GM12878 (cell line): Measurements from ENCODE around the gene CFAP57. TPM values are rescaled to one million over a fixed set of nuclear protein-coding genes. Genes with fewer than 3 reads are reported as not detected.

ENCODE experiments used
- ATAC-seq: fragments of 200-7000 bp; cut with Tn5 transposase; 3 replicates; pipeline ENCODE4 v1.9.1; 2020; ENCODE audit warnings: mild to moderate bottlenecking, moderate library complexity
- BruUV-seq: library from RNA; stranded (reverse); fragments of 400-500 nt; replicated peaks from 2 replicates; lab custom pipeline; 2021; lab: Mats Ljungman, UMichigan
- CTCF ChIA-PET: fragments of 300-600 bp; sonication (Branson Sonifier 250); formaldehyde crosslinking; extraction: SDS; loops from one replicate; lab custom pipeline; 2021; ENCODE audit warnings: inconsistent platforms; lab: Yijun Ruan, JAX
- POLR2A ChIA-PET: fragments of 350-600 bp; formaldehyde crosslinking; extraction: SDS; loops from one replicate; lab custom pipeline; 2021; ENCODE audit warnings: inconsistent platforms; lab: Charles Lee
- RAD21 ChIA-PET: fragments of 300-600 bp; sonication (Branson Sonifier 250); formaldehyde crosslinking; loops from one replicate; lab custom pipeline; 2023; ENCODE audit warnings: antibody characterized with exemption; ENCODE audit not compliant: unreplicated experiment; lab: Charles Lee
- SMC1A ChIA-PET: fragments of 300-600 bp; sonication (Branson Sonifier 250); formaldehyde crosslinking; loops from one replicate; lab custom pipeline; 2023; ENCODE audit not compliant: unreplicated experiment, uncharacterized antibody; lab: Charles Lee
- DNase-seq: peaks from one replicate; pipeline ENCODE4 v3.0.0-alpha.2; 2011; ENCODE audit warnings: low read depth, low spot score
- FAIRE-seq: peaks from 3 replicates; lab custom pipeline; 2011; peaks lifted over from hg19 to GRCh38; lab: Jason Lieb, UNC
- H2AFZ ChIP-seq: 2 replicates; pipeline ENCODE4 v1.6.0; 2011; ENCODE audit warnings: low read depth, low read length, control low read depth; ENCODE audit not compliant: control insufficient read depth
- H3K27ac ChIP-seq: 2 replicates; pipeline ENCODE4 v1.5.1; 2011; ENCODE audit warnings: control low read depth; ENCODE audit not compliant: control insufficient read depth, insufficient read depth
- H3K27me3 ChIP-seq, 2 experiments: replicated peaks in 1 of 2; 2 replicates each; pipeline versions ENCODE4 v1.6.0 to v1.6.1; 2011; ENCODE audit warnings: low read length in 1 of 2; ENCODE audit not compliant: control insufficient read depth in 2 of 2, insufficient read depth in 2 of 2
- H3K36me3 ChIP-seq, 2 experiments: 2 replicates each; pipeline ENCODE4 v1.5.1; 2011; ENCODE audit warnings: low read length in 1 of 2; ENCODE audit not compliant: control insufficient read depth in 2 of 2, insufficient read depth in 2 of 2
- H3K4me1 ChIP-seq: 2 replicates; pipeline ENCODE4 v1.6.1; 2011; ENCODE audit warnings: mild to moderate bottlenecking, low read length, moderate library complexity, mixed read lengths; ENCODE audit not compliant: control insufficient read depth, insufficient read depth
- H3K4me2 ChIP-seq: 2 replicates; pipeline ENCODE4 v1.6.0; 2011; ENCODE audit warnings: control low read depth; ENCODE audit not compliant: control insufficient read depth, insufficient read depth
- H3K4me3 ChIP-seq: fragments of 200-600 bp; sonication (generic); 2 replicates; pipeline ENCODE4 v1.5.1; 2016
- H3K79me2 ChIP-seq: 2 replicates; pipeline ENCODE4 v1.6.0; 2011; ENCODE audit warnings: low read length; ENCODE audit not compliant: control insufficient read depth, insufficient read depth
- H3K9ac ChIP-seq: 2 replicates; pipeline ENCODE4 v1.8.0; 2011; ENCODE audit warnings: low read length, control low read depth, mixed read lengths; ENCODE audit not compliant: control insufficient read depth, insufficient read depth
- H3K9me3 ChIP-seq: replicated peaks from 3 replicates; pipeline ENCODE4 v1.5.1; 2011; ENCODE audit warnings: mild to moderate bottlenecking, low read length; ENCODE audit not compliant: control insufficient read depth, insufficient read depth
- H4K20me1 ChIP-seq: 2 replicates; pipeline ENCODE4 v1.6.0; 2011; ENCODE audit not compliant: control insufficient read depth, insufficient read depth
- CHD1 ChIP-seq: IDR thresholded peaks from 2 replicates; pipeline ENCODE4 v1.6.1; 2012; ENCODE audit warnings: low read depth, low read length, improper control_type of control experiment
- E2F4 ChIP-seq: IDR thresholded peaks from 2 replicates; pipeline ENCODE4 v1.6.1; 2012; ENCODE audit warnings: low read depth, low read length, improper control_type of control experiment
- EP300 ChIP-seq, 2 experiments: fragments of 150-350 bp in 1 of 2; IDR thresholded peaks; 2 replicates each; pipeline ENCODE4 v1.6.1; 2011 to 2012; ENCODE audit warnings: low read depth in 2 of 2, low read length in 2 of 2, borderline replicate concordance in 1 of 2, improper control_type of control experiment in 1 of 2, inconsistent platforms in 1 of 2; ENCODE audit not compliant: control insufficient read depth in 1 of 2
- IRF4 ChIP-seq: IDR thresholded peaks from 2 replicates; pipeline ENCODE4 v1.6.1; 2011; ENCODE audit warnings: low read depth, low read length
- MEF2A ChIP-seq: IDR thresholded peaks from 2 replicates; pipeline ENCODE4 v1.6.1; 2011; ENCODE audit warnings: low read depth, mild to moderate bottlenecking, low read length, moderate library complexity; ENCODE audit not compliant: insufficient read depth
- PML ChIP-seq: IDR thresholded peaks from 2 replicates; pipeline ENCODE4 v1.6.1; 2012; ENCODE audit warnings: low read length, inconsistent platforms
- RBBP5 ChIP-seq: fragments of 200-600 bp; sonication (generic); conservative IDR thresholded peaks from 2 replicates; pipeline ENCODE4 v1.6.1; 2016
- SMAD1 ChIP-seq: fragments of 450-650 bp; IDR thresholded peaks from 2 replicates; pipeline ENCODE4 v1.6.1; 2018; ENCODE audit warnings: mild to moderate bottlenecking, low read depth; ENCODE audit not compliant: partially characterized antibody
- USF1 ChIP-seq: IDR thresholded peaks from 2 replicates; pipeline ENCODE4 v1.6.1; 2011; ENCODE audit warnings: borderline replicate concordance, low read depth, mild to moderate bottlenecking, moderate library complexity, mixed read lengths, low read length; ENCODE audit not compliant: insufficient read depth; ENCODE audit errors: extremely low read length
- WRNIP1 ChIP-seq: IDR thresholded peaks from 2 replicates; pipeline ENCODE4 v1.6.1; 2011; ENCODE audit warnings: low read depth, low read length, improper control_type of control experiment, borderline replicate concordance
- ZNF207 ChIP-seq: fragments of 450-650 bp; IDR thresholded peaks from 2 replicates; pipeline ENCODE4 v1.6.1; 2014; ENCODE audit warnings: antibody characterized with exemption, mild to moderate bottlenecking, borderline replicate concordance
- ZNF384 ChIP-seq: IDR thresholded peaks from 2 replicates; pipeline ENCODE4 v1.6.1; 2012; ENCODE audit warnings: low read depth, mild to moderate bottlenecking, low read length, improper control_type of control experiment, borderline replicate concordance
- in situ Hi-C: fragments of 300-500 bp; cut with MboI; formaldehyde crosslinking; loops from 9 replicates; pipeline ENCODE4 v1.14.3; 2018; ENCODE audit warnings: mixed read lengths
- intact Hi-C: fragments of 100-400 bp; cut with micrococcal nuclease; formaldehyde crosslinking; loops from one replicate; pipeline ENCODE4 v1.14.2; 2022; ENCODE audit not compliant: unreplicated experiment
- polyA plus RNA-seq, 11 experiments: library from polyadenylated mRNA; depleted of rRNA in 4 of 11; unstranded in 6 of 11; stranded (reverse) in 5 of 11; fragments of >200 nt; fragmentation: Nextera tagmentation in 4 of 11; fragmentation: Illumina TruSeq in 1 of 11; extraction: Ambion mirVana in 4 of 11; extraction: Trizol in 1 of 11; gene quantifications; 1 replicate in 1 of 11; 2 replicates in 10 of 11; pipeline versions ENCODE4 v1.2.1 to v1.2.3, GENCODE V29; 2011 to 2016; ENCODE audit warnings: inconsistent platforms in 2 of 11, missing spikeins in 2 of 11, low read depth in 1 of 11
- total RNA-seq, 4 experiments: library from RNA; depleted of rRNA in 3 of 4; stranded (reverse); fragments of >200 nt in 3 of 4; fragmentation: Illumina TruSeq in 1 of 4; extraction: Trizol in 1 of 4; gene quantifications; 2 replicates each; pipeline versions ENCODE4 v1.2.1 to v1.2.3, GENCODE V29; 2013 to 2021

The CFAP57 gene
- total and polyA plus RNA-seq, 10 of the 15 experiments (the other 5 are each of a cell fraction or from before 2014, with no cell fraction given): 0.45 to 4.8 (median 1.3) TPM

- no peak overlapping the region for H3K4me3 ChIP-seq
- in situ Hi-C loops (no loop called here), intact Hi-C loops (no loop called here)
- no peak for FAIRE-seq
- no peaks in the 10 kb centered on the region for H3K9me3 ChIP-seq
- SMC1A ChIA-PET: no interaction called here
- no peak for DNase-seq
- no peaks in the 10 kb centered on the region for H3K4me1 ChIP-seq
- no peak overlapping the region for H2AFZ ChIP-seq
- CTCF ChIA-PET: no interaction called here
- H3K36me3 ChIP-seq: no peaks in the 10 kb centered on the region
- no peaks in the 10 kb centered on the region for H3K79me2 ChIP-seq
- POLR2A ChIA-PET: no interaction called here
- H3K27me3 ChIP-seq: no peaks in the 10 kb centered on the region; a peak in 2 of 4 replicates
- TF ChIP-seq ZNF384: no peak
- no peak for TF ChIP-seq IRF4
- TF ChIP-seq ZNF207: no peak
- TF ChIP-seq PML: no peak
- no peak for TF ChIP-seq USF1
- no peak for TF ChIP-seq RBBP5
- no peak for TF ChIP-seq SMAD1
- TF ChIP-seq EP300 (IDR thresholded peaks at IDR 0.05; ENCODE audit: borderline replicate concordance in 1 of 2, control insufficient read depth in 1 of 2, low read depth in 2 of 2, low read length in 2 of 2): no peak
- TF ChIP-seq WRNIP1: no peak
- no peak for TF ChIP-seq CHD1
- TF ChIP-seq E2F4: no peak
- no peak for TF ChIP-seq MEF2A
- H4K20me1 ChIP-seq: no peaks in the 10 kb centered on the region
- no TSS peak for BruUV-seq
- H3K27ac ChIP-seq: no peak overlapping the region
- ATAC-seq: no peak
- H3K4me2 ChIP-seq: no peak overlapping the region
- RAD21 ChIA-PET: no interaction called here
- no peak overlapping the region for H3K9ac ChIP-seq
These were observed 32.1 kb upstream of the CFAP57 start for GRCh38 chr1:43140010-43140409.
